Measurements from ENCODE around the gene ALMS1. TPM values are rescaled to one million over a fixed set of nuclear protein-coding genes. Genes with fewer than 3 reads are reported as not detected.

ALMS1 gene
- total RNA-seq, 4 donors from 2014 or later = 31.3 to 36.1 (median 32.4) TPM

- Histone ChIP-seq H3K4me3 (no peak overlapping the region), H3K27me3 (no peaks in the 10 kb centered on the region), H3K9me3 (no peaks in the 10 kb centered on the region), H3K36me3 (peaks cover 16 to 49% (median 23%) of the 10 kb centered on the region in 4 donors), H3K27ac (replicated peaks in 1 of 4) (no peak overlapping the region), H3K4me1 (no peaks in the 10 kb centered on the region)
- intact Hi-C loops (cut with DNase I) = no loop called here
- no peak for DNase-seq (ENCODE audit: extremely low spot score)
- no peak for TF ChIP-seq CTCF (IDR thresholded peaks at IDR 0.05)
- TF ChIP-seq POLR2A (IDR thresholded peaks at IDR 0.05; ENCODE audit: low read depth) = no peak
- TF ChIP-seq POLR2AphosphoS5 (IDR thresholded peaks at IDR 0.05) = no peak
- TF ChIP-seq EP300 (IDR thresholded peaks at IDR 0.05) = no peak
Observed at GRCh38 chr2:73561422-73561821, 175.8 kb downstream of the ALMS1 start.

- DNase-seq (ENCODE audit: extremely low spot score) = no peak
- intact Hi-C loops (cut with DNase I) = no loop called here
- Histone ChIP-seq H3K27me3 (no peaks in the 10 kb centered on the region), H3K4me1 (no peaks in the 10 kb centered on the region), H3K27ac (replicated peaks in 1 of 4) (no peak overlapping the region), H3K4me3 (no peak overlapping the region), H3K36me3 (peaks cover 0 to 19% (median 9%) of the 10 kb centered on the region in 4 donors), H3K9me3 (no peaks in the 10 kb centered on the region)
- TF ChIP-seq EP300 (IDR thresholded peaks at IDR 0.05) (no peak), POLR2AphosphoS5 (IDR thresholded peaks at IDR 0.05) (no peak), POLR2A (IDR thresholded peaks at IDR 0.05; ENCODE audit: low read depth) (no peak), CTCF (IDR thresholded peaks at IDR 0.05) (no peak)
- 95% methylated on average over 1 of the region's 1 CpG for WGBS
Observed at GRCh38 chr2:73564986-73565385, 179.3 kb downstream of the ALMS1 start.

- DNase-seq (ENCODE audit: extremely low spot score) = no peak
- H3K36me3 ChIP-seq = peaks cover 0 to 11% (median 3%) of the 10 kb centered on the region in 4 donors
- TF ChIP-seq POLR2AphosphoS5 (IDR thresholded peaks at IDR 0.05) (no peak), POLR2A (IDR thresholded peaks at IDR 0.05; ENCODE audit: low read depth) (no peak), CTCF (IDR thresholded peaks at IDR 0.05) (no peak), EP300 (IDR thresholded peaks at IDR 0.05) (no peak)
- intact Hi-C loops (cut with DNase I) = no loop called here
- no peaks in the 10 kb centered on the region for H3K27me3 ChIP-seq
- 94% methylated on average over 5 of the region's 5 CpGs for WGBS
- no peaks in the 10 kb centered on the region for H3K4me1 ChIP-seq
- no peak overlapping the region for H3K27ac ChIP-seq (replicated peaks in 1 of 4)
- H3K4me3 ChIP-seq = no peak overlapping the region
- no peaks in the 10 kb centered on the region for H3K9me3 ChIP-seq
Observed at GRCh38 chr2:73566288-73566878, 180.7 kb downstream of the ALMS1 start.

- Histone ChIP-seq H3K27me3 (no peaks in the 10 kb centered on the region), H3K9me3 (no peaks in the 10 kb centered on the region), H3K36me3 (peaks cover 0 to 38% (median 19%) of the 10 kb centered on the region in 4 donors), H3K4me1 (no peaks in the 10 kb centered on the region), H3K27ac (replicated peaks in 1 of 4) (no peak overlapping the region), H3K4me3 (no peak overlapping the region)
- WGBS = 69% methylated on average over 2 of the region's 2 CpGs
- intact Hi-C loops (cut with DNase I) = no loop called here
- TF ChIP-seq CTCF (IDR thresholded peaks at IDR 0.05) (no peak), EP300 (IDR thresholded peaks at IDR 0.05) (no peak), POLR2A (IDR thresholded peaks at IDR 0.05; ENCODE audit: low read depth) (no peak), POLR2AphosphoS5 (IDR thresholded peaks at IDR 0.05) (no peak)
- no peak for DNase-seq (ENCODE audit: extremely low spot score)
Observed at GRCh38 chr2:73575261-73575660, 189.6 kb downstream of the ALMS1 start.

GRCh38 chr2:73582364-73582763, 196.7 kb downstream of the ALMS1 start:
- WGBS = 88% methylated on average over 2 of the region's 2 CpGs
- H3K4me1 ChIP-seq = no peaks in the 10 kb centered on the region
- TF ChIP-seq EP300 (IDR thresholded peaks at IDR 0.05) = no peak
- TF ChIP-seq CTCF (IDR thresholded peaks at IDR 0.05) = no peak
- TF ChIP-seq POLR2AphosphoS5 (IDR thresholded peaks at IDR 0.05) = no peak
- TF ChIP-seq POLR2A (IDR thresholded peaks at IDR 0.05; ENCODE audit: low read depth) = no peak
- H3K4me3 ChIP-seq = no peak overlapping the region
- H3K36me3 ChIP-seq = peaks cover 0 to 21% (median 6%) of the 10 kb centered on the region in 4 donors
- DNase-seq (ENCODE audit: extremely low spot score) = no peak
- no peaks in the 10 kb centered on the region for H3K27me3 ChIP-seq
- intact Hi-C loops (cut with DNase I) = no loop called here
- no peaks in the 10 kb centered on the region for H3K9me3 ChIP-seq
- H3K27ac ChIP-seq (replicated peaks in 1 of 4) = no peak overlapping the region
